B cell (primary cell): ENCODE results near the gene STX5. TPM values are rescaled to one million over a fixed set of nuclear protein-coding genes. Genes with fewer than 3 reads are reported as not detected.
"Not testable (repeated sequence)": the region's sequence is repeated elsewhere in the genome, so short reads cannot be mapped to it uniquely, and the experiment has no call there.

ENCODE experiments used
- ATAC-seq: fragments of 200-7000 bp; cut with Tn5 transposase; one replicate; pipeline ENCODE4 v1.10.0; 2021; ENCODE audit warnings: low read depth, mild to moderate bottlenecking, moderate number of reproducible peaks, moderate library complexity
- CTCF ChIA-PET: fragments of 350-600 bp; sonication (Branson Sonifier 250); formaldehyde crosslinking; loops from one replicate; lab custom pipeline; 2021; ENCODE audit warnings: antibody characterized with exemption, inconsistent platforms; lab: Charles Lee
- POLR2A ChIA-PET: fragments of 350-600 bp; sonication (Branson Sonifier 250); formaldehyde crosslinking; loops from one replicate; lab custom pipeline; 2021; ENCODE audit warnings: antibody characterized with exemption; lab: Charles Lee
- DNase-seq: peaks from one replicate; pipeline ENCODE4 v3.0.0; 2013
- H2AFZ ChIP-seq: 2 replicates; pipeline ENCODE4 v1.6.1; 2012; ENCODE audit warnings: mild to moderate bottlenecking, low read depth, low read length; ENCODE audit not compliant: insufficient read depth, poor library complexity, severe bottlenecking
- H3K27ac ChIP-seq, 2 donors: 1 replicate in 1 of 2; 2 replicates in 1 of 2; pipeline ENCODE4 v1.5.1; 2012 to 2013; ENCODE audit warnings: low read length in 2 of 2, mild to moderate bottlenecking in 2 of 2, moderate library complexity in 1 of 2
- H3K27me3 ChIP-seq, 4 experiments: fragments of 200-600 bp in 1 of 4; sonication (generic) in 1 of 4; replicated peaks in 1 of 4; 1 replicate in 2 of 4; 2 replicates in 2 of 4; pipeline versions ENCODE4 v1.6.1 to v1.7.0; 2013 to 2016; ENCODE audit warnings: low read length in 3 of 4, mild to moderate bottlenecking in 2 of 4, mixed read lengths in 1 of 4, moderate library complexity in 1 of 4; ENCODE audit not compliant: insufficient read depth in 4 of 4, control insufficient read depth in 3 of 4; ENCODE audit errors: control extremely low read depth in 1 of 4
- H3K36me3 ChIP-seq, 2 experiments: replicated peaks in 1 of 2; 1 replicate in 1 of 2; 2 replicates in 1 of 2; pipeline versions ENCODE4 v1.6.1 to v1.7.1; 2013; ENCODE audit warnings: low read length in 1 of 2; ENCODE audit not compliant: insufficient read depth in 2 of 2, control insufficient read depth in 1 of 2; ENCODE audit errors: control extremely low read depth in 1 of 2, extremely low read depth in 1 of 2
- H3K4me1 ChIP-seq, 2 donors: fragments of 200-600 bp in 1 of 2; sonication (generic) in 1 of 2; 1 replicate in 1 of 2; 2 replicates in 1 of 2; pipeline versions ENCODE4 v1.5.1 to v1.6.1; 2013 to 2017; ENCODE audit warnings: low read length in 2 of 2; ENCODE audit not compliant: control insufficient read depth in 2 of 2, insufficient read depth in 2 of 2
- H3K4me2 ChIP-seq: replicated peaks from 2 replicates; pipeline ENCODE3; 2012; ENCODE audit warnings: mild to moderate bottlenecking, low read depth, low read length; ENCODE audit not compliant: poor library complexity, severe bottlenecking
- H3K4me3 ChIP-seq, 5 experiments: fragments of 200-600 bp in 1 of 5; sonication (generic) in 1 of 5; 1 replicate in 3 of 5; 2 replicates in 2 of 5; pipeline versions ENCODE4 v1.5.1 to v1.7.0; 2011 to 2016; ENCODE audit warnings: low read length in 4 of 5, mild to moderate bottlenecking in 4 of 5, low read depth in 2 of 5, control low read depth in 1 of 5, moderate library complexity in 1 of 5; ENCODE audit not compliant: insufficient read depth in 1 of 5; ENCODE audit errors: control extremely low read depth in 1 of 5, extremely low read depth in 1 of 5
- H3K79me2 ChIP-seq: fragments of 200-600 bp; sonication (generic); one replicate; pipeline ENCODE4 v1.6.0; 2016; ENCODE audit warnings: low read length; ENCODE audit not compliant: control insufficient read depth, insufficient read depth
- H3K9ac ChIP-seq: fragments of 200-600 bp; sonication (generic); 2 replicates; pipeline ENCODE4 v1.6.1; 2017; ENCODE audit warnings: mild to moderate bottlenecking, low read length, moderate library complexity
- H3K9me3 ChIP-seq, 3 donors: one replicate each; pipeline versions ENCODE4 v1.6.1 to v1.7.1; 2013; ENCODE audit warnings: low read length in 2 of 3; ENCODE audit not compliant: control insufficient read depth in 2 of 3, insufficient read depth in 1 of 3; ENCODE audit errors: control extremely low read depth in 1 of 3
- H4K20me1 ChIP-seq: 2 replicates; pipeline ENCODE4 v1.6.0; 2012; ENCODE audit warnings: mild to moderate bottlenecking, low read length; ENCODE audit not compliant: insufficient read depth, control insufficient read depth, poor library complexity, severe bottlenecking
- H3K27ac Mint-ChIP-seq: one replicate; pipeline ENCODE4 v1.8.0; 2021; ENCODE audit warnings: mixed read lengths
- H3K27me3 Mint-ChIP-seq: one replicate; pipeline ENCODE4 v1.8.0; 2021; ENCODE audit warnings: mixed read lengths
- H3K4me1 Mint-ChIP-seq: one replicate; pipeline ENCODE4 v1.8.0; 2021; ENCODE audit warnings: mixed read lengths
- H3K4me3 Mint-ChIP-seq: one replicate; pipeline ENCODE4 v1.8.0; 2021; ENCODE audit warnings: mixed read lengths
- H3K9me3 Mint-ChIP-seq: one replicate; pipeline ENCODE4 v1.8.0; 2022; ENCODE audit warnings: mixed read lengths; ENCODE audit not compliant: insufficient read depth
- CTCF ChIP-seq: fragments of 200-600 bp; IDR thresholded peaks from one replicate; pipeline ENCODE4 v1.8.0; 2022; ENCODE audit warnings: antibody characterized with exemption, mild to moderate bottlenecking
- EZH2 ChIP-seq: IDR thresholded peaks from 2 replicates; pipeline ENCODE4 v1.6.1; 2012; ENCODE audit warnings: borderline replicate concordance, low read depth, mild to moderate bottlenecking, moderate library complexity, low read length; ENCODE audit not compliant: insufficient read depth, poor library complexity, severe bottlenecking
- WGBS: methylation state at CpG from one replicate; pipeline ENCODE4 v1.1.5; 2013; ENCODE audit warnings: missing lambda C conversion rate; ENCODE audit not compliant: insufficient coverage; 5-methylcytosine and 5-hydroxymethylcytosine counted together
- intact Hi-C: fragments of 100-400 bp; cut with micrococcal nuclease; formaldehyde crosslinking; loops from one replicate; pipeline ENCODE4 v1.10.0; 2022
- polyA plus RNA-seq: library from polyadenylated mRNA; depleted of rRNA; stranded (reverse); fragments of >200 nt; gene quantifications from 2 replicates; pipeline ENCODE4 v1.2.3, GENCODE V29; 2012
- total RNA-seq, 2 donors: library from RNA; stranded (reverse); fragments of 120-200 nt in 1 of 2; gene quantifications; 1 replicate in 1 of 2; 2 replicates in 1 of 2; pipeline versions ENCODE4 v1.2.3 to v1.2.4, GENCODE V29; 2013 to 2022

Gene STX5
- total and polyA plus RNA-seq, 2 donors (not counting 1 experiment from before 2014, with no cell fraction given), result 41.0 to 99.1 TPM

- Histone ChIP-seq H3K4me3 (peak overlapping the region in 1 of 5 experiments; percentile 96), H3K4me1 (peaks cover 14 to 33% of the 10 kb centered on the region in 2 donors), H3K4me2 (peak overlapping the region; percentile 74), H3K9ac (peak overlapping the region; percentile 99), H3K79me2 (peaks cover 16% of the 10 kb centered on the region), H2AFZ (peak overlapping the region; percentile 92), H3K27ac (peak overlapping the region; percentile 99 to 100)
- CTCF ChIA-PET, result interaction anchor here (0.8 to 1.8 kb wide), 6 partner anchors 9 to 56 kb away, joined by 3 to 8 read pairs (median 6); partner anchors contain the start of gene SLC3A2
- 98% methylated on average over 7 of the region's 9 CpGs for WGBS
- H3K27ac Mint-ChIP-seq, DNase-seq, H3K27me3 Mint-ChIP-seq, H3K36me3 ChIP-seq, ATAC-seq, H3K9me3 Mint-ChIP-seq, H3K27me3 ChIP-seq, H3K9me3 ChIP-seq, H3K4me3 Mint-ChIP-seq, H4K20me1 ChIP-seq: not testable (repeated sequence)
- intact Hi-C loops, result loop anchor here (1.0 to 5.0 kb wide), 4 partner anchors 12 to 286 kb away; partner anchors contain the start of genes TUT1 and ZBTB3
- H3K4me1 Mint-ChIP-seq, result peaks cover 13% of the 10 kb centered on the region
- POLR2A ChIA-PET, result interaction anchor here (0.6 to 5.0 kb wide), 11 partner anchors 9 to 251 kb away, joined by 3 to 159 read pairs (median 6); partner anchors contain the start of genes HNRNPUL2, SLC3A2, TTC9C and TUT1
Measured at GRCh38 chr11:62842891-62843290, 11.0 kb upstream of the STX5 start.

- TF ChIP-seq EZH2 (no peak), CTCF (no peak)
- Mint-ChIP-seq H3K27me3 (no peaks in the 10 kb centered on the region), H3K4me3 (no peak overlapping the region), H3K27ac (no peak overlapping the region), H3K4me1 (peaks cover 18% of the 10 kb centered on the region), H3K9me3 (no peaks in the 10 kb centered on the region)
- Histone ChIP-seq H3K79me2 (peaks cover 21% of the 10 kb centered on the region), H3K9me3 (no peaks in the 10 kb centered on the region), H2AFZ (peak overlapping the region; percentile 92), H4K20me1 (no peaks in the 10 kb centered on the region), H3K27ac (peak overlapping the region; percentile 99 to 100), H3K4me2 (peak overlapping the region; percentile 74), H3K27me3 (no peaks in the 10 kb centered on the region), H3K36me3 (peaks cover 0 to 6% of the 10 kb centered on the region in 2 experiments), H3K4me3 (peak overlapping the region; percentile 61 to 97 (median 91)), H3K4me1 (peaks cover 14 to 33% of the 10 kb centered on the region in 2 donors), H3K9ac (peak overlapping the region; percentile 99)
- CTCF ChIA-PET, result interaction anchor here (0.8 to 2.4 kb wide), 10 partner anchors 10 to 115 kb away, joined by 3 to 9 read pairs (median 4); partner anchors contain the start of genes HNRNPUL2, SLC3A2 and STX5
- POLR2A ChIA-PET, result interaction anchor here (0.6 to 5.0 kb wide), 21 partner anchors 9 to 251 kb away, joined by 3 to 159 read pairs (median 6); partner anchors contain the start of genes BSCL2, GNG3, HNRNPUL2 and INTS5
- WGBS, result 5% methylated on average over 26 of the region's 30 CpGs
- no peak for ATAC-seq
- intact Hi-C loops, result loop anchor here (1.0 to 5.0 kb wide), 4 partner anchors 13 to 285 kb away; partner anchors contain the start of genes TUT1 and ZBTB3
- DNase-seq, result no peak
Measured at GRCh38 chr11:62842171-62842741, 10.4 kb upstream of the STX5 start.
